H1 (cell line): ENCODE results near the gene CD84. TPM values are rescaled to one million over a fixed set of nuclear protein-coding genes. Genes with fewer than 3 reads are reported as not detected.

ENCODE experiments used
- CTCF ChIA-PET: fragments of 300-600 bp; sonication (Branson Sonifier 250); formaldehyde crosslinking; loops from one replicate; lab custom pipeline; 2021; ENCODE audit not compliant: partially characterized antibody; lab: Charles Lee
- POLR2A ChIA-PET: fragments of 300-600 bp; sonication (Branson Sonifier 250); formaldehyde crosslinking; loops from one replicate; lab custom pipeline; 2021; ENCODE audit warnings: inconsistent platforms; ENCODE audit not compliant: partially characterized antibody; lab: Charles Lee
- DNase-seq, 2 experiments: peaks; one replicate each; pipeline versions ENCODE4 v3.0.0 to v3.0.0-alpha.2; 2010 to 2022; ENCODE audit warnings: low spot score in 2 of 2, low read depth in 1 of 2, mixed read lengths in 1 of 2
- FAIRE-seq: peaks from 2 replicates; lab custom pipeline; 2011; peaks lifted over from hg19 to GRCh38; lab: Jason Lieb, UNC
- H2AFZ ChIP-seq: 2 replicates; pipeline ENCODE4 v1.8.1; 2012; ENCODE audit warnings: low read length, inconsistent platforms
- H2AK5ac ChIP-seq: 2 replicates; pipeline ENCODE4 v1.6.1; 2013; ENCODE audit warnings: low read depth, low read length
- H2BK120ac ChIP-seq: replicated peaks from 2 replicates; pipeline ENCODE3; 2013; ENCODE audit warnings: low read depth, low read length, inconsistent platforms
- H2BK12ac ChIP-seq: 2 replicates; pipeline ENCODE4 v1.6.1; 2013; ENCODE audit warnings: low read depth, low read length
- H2BK15ac ChIP-seq: 2 replicates; pipeline ENCODE4 v1.6.1; 2013; ENCODE audit warnings: low read length
- H2BK20ac ChIP-seq: 2 replicates; pipeline ENCODE4 v1.6.1; 2013; ENCODE audit warnings: low read length
- H2BK5ac ChIP-seq: 2 replicates; pipeline ENCODE4 v1.6.1; 2013; ENCODE audit warnings: low read depth, low read length
- H3K14ac ChIP-seq: 2 replicates; pipeline ENCODE4 v1.6.1; 2013; ENCODE audit warnings: inconsistent platforms; ENCODE audit not compliant: insufficient read length
- H3K18ac ChIP-seq: 2 replicates; pipeline ENCODE4 v1.6.1; 2013; ENCODE audit warnings: low read length; ENCODE audit errors: extremely low read depth
- H3K23ac ChIP-seq: 2 replicates; pipeline ENCODE4 v1.6.1; 2013; ENCODE audit warnings: inconsistent platforms; ENCODE audit not compliant: insufficient read length
- H3K23me2 ChIP-seq: 2 replicates; pipeline ENCODE4 v1.6.1; 2013; ENCODE audit warnings: low read depth, low read length
- H3K27ac ChIP-seq: 2 replicates; pipeline ENCODE4 v1.6.1; 2011; ENCODE audit warnings: low read depth, low read length, inconsistent platforms
- H3K27me3 ChIP-seq, 4 experiments: replicated peaks in 1 of 4; 1 replicate in 1 of 4; 2 replicates in 3 of 4; pipeline versions ENCODE4 v1.6.1 to v1.8.1; 2011 to 2013; ENCODE audit warnings: low read length in 3 of 4, mild to moderate bottlenecking in 3 of 4, inconsistent platforms in 2 of 4, mixed read lengths in 2 of 4, moderate library complexity in 1 of 4; ENCODE audit not compliant: control insufficient read depth in 3 of 4, insufficient read depth in 3 of 4; ENCODE audit errors: extremely low read depth in 1 of 4
- H3K36me3 ChIP-seq, 4 experiments: 2 replicates each; pipeline versions ENCODE4 v1.6.1 to v1.8.1; 2011 to 2013; ENCODE audit warnings: mild to moderate bottlenecking in 4 of 4, low read length in 3 of 4, moderate library complexity in 2 of 4, control low read depth in 1 of 4, inconsistent platforms in 1 of 4; ENCODE audit not compliant: insufficient read depth in 4 of 4, control insufficient read depth in 2 of 4
- H3K4ac ChIP-seq: replicated peaks from 2 replicates; pipeline ENCODE3; 2013; ENCODE audit warnings: low read length, low read depth, mixed read lengths, inconsistent platforms; ENCODE audit not compliant: insufficient read length
- H3K4me1 ChIP-seq, 4 experiments: replicated peaks in 1 of 4; 1 replicate in 1 of 4; 2 replicates in 3 of 4; pipeline versions ENCODE4 v1.6.1 to v1.8.1; 2011 to 2013; ENCODE audit warnings: low read length in 3 of 4, inconsistent platforms in 2 of 4, mixed read lengths in 1 of 4; ENCODE audit not compliant: insufficient read depth in 4 of 4, control insufficient read depth in 3 of 4
- H3K4me2 ChIP-seq, 2 experiments: 2 replicates each; pipeline versions ENCODE4 v1.6.1 to v1.8.1; 2011 to 2013; ENCODE audit warnings: low read depth in 2 of 2, low read length in 2 of 2, control low read depth in 1 of 2, inconsistent platforms in 1 of 2, mild to moderate bottlenecking in 1 of 2; ENCODE audit not compliant: insufficient read depth in 1 of 2
- H3K4me3 ChIP-seq, 4 experiments: fragments of 200-600, 300-600 bp in 1 of 4; sonication (generic), shearing (Covaris generic), sonication (Bioruptor Twin) in 1 of 4; 2 replicates each; pipeline versions ENCODE4 v1.5.1 to v1.8.1; 2011 to 2016; ENCODE audit warnings: low read length in 4 of 4, low read depth in 3 of 4, control low read depth in 2 of 4, inconsistent platforms in 2 of 4, mild to moderate bottlenecking in 2 of 4, mixed read lengths in 1 of 4, moderate library complexity in 1 of 4; ENCODE audit not compliant: insufficient read depth in 2 of 4; ENCODE audit errors: extremely low read depth in 1 of 4
- H3K56ac ChIP-seq: replicated peaks from 2 replicates; pipeline ENCODE3; 2013; ENCODE audit warnings: low read depth, mild to moderate bottlenecking, mixed read lengths, low read length, inconsistent platforms; ENCODE audit not compliant: insufficient read length
- H3K79me1 ChIP-seq: 2 replicates; pipeline ENCODE4 v1.6.1; 2013; ENCODE audit warnings: low read depth, low read length, control low read depth
- H3K79me2 ChIP-seq, 2 experiments: 2 replicates each; pipeline versions ENCODE4 v1.6.1 to v1.8.1; 2012 to 2013; ENCODE audit warnings: low read length in 2 of 2, mild to moderate bottlenecking in 2 of 2, inconsistent platforms in 1 of 2; ENCODE audit not compliant: insufficient read depth in 2 of 2, control insufficient read depth in 1 of 2
- H3K9ac ChIP-seq, 4 experiments: replicated peaks in 1 of 4; 1 replicate in 1 of 4; 2 replicates in 3 of 4; pipeline versions ENCODE4 v1.6.1 to v1.8.1; 2011 to 2013; ENCODE audit warnings: low read depth in 3 of 4, low read length in 3 of 4, control low read depth in 2 of 4, mild to moderate bottlenecking in 2 of 4, moderate library complexity in 2 of 4, inconsistent platforms in 1 of 4; ENCODE audit errors: extremely low read depth in 1 of 4
- H3K9me3 ChIP-seq, 2 experiments: 2 replicates each; pipeline versions ENCODE4 v1.6.1 to v1.8.1; 2012 to 2013; ENCODE audit warnings: mild to moderate bottlenecking in 2 of 2, moderate library complexity in 2 of 2, control low read depth in 1 of 2, inconsistent platforms in 1 of 2, low read depth in 1 of 2, low read length in 1 of 2, mixed read lengths in 1 of 2; ENCODE audit not compliant: insufficient read depth in 2 of 2
- H4K20me1 ChIP-seq, 2 experiments: replicated peaks in 1 of 2; 2 replicates each; pipeline versions ENCODE3 to v1.8.1; 2011 to 2013; ENCODE audit warnings: inconsistent platforms in 2 of 2, low read length in 2 of 2, mild to moderate bottlenecking in 1 of 2; ENCODE audit not compliant: insufficient read depth in 2 of 2, control insufficient read depth in 1 of 2
- H4K5ac ChIP-seq: 2 replicates; pipeline ENCODE4 v1.6.1; 2013; ENCODE audit warnings: low read length, low read depth, mixed read lengths, inconsistent platforms; ENCODE audit not compliant: insufficient read length
- H4K8ac ChIP-seq: 2 replicates; pipeline ENCODE4 v1.8.0; 2013; ENCODE audit warnings: mild to moderate bottlenecking, moderate library complexity, low read length, inconsistent platforms; ENCODE audit not compliant: insufficient read depth; ENCODE audit errors: extremely low read depth
- H4K91ac ChIP-seq: replicated peaks from 2 replicates; pipeline ENCODE3; 2013; ENCODE audit warnings: low read length, mixed read lengths, inconsistent platforms; ENCODE audit not compliant: insufficient read length
- CBX5 ChIP-seq: fragments of 300-800, 300-1000 bp; sonication (generic); IDR thresholded peaks from 2 replicates; pipeline ENCODE4 v1.7.1; 2016; ENCODE audit warnings: antibody characterized with exemption, low read length, low read depth
- CEBPB ChIP-seq: IDR thresholded peaks from 2 replicates; pipeline ENCODE4 v1.6.1; 2012; ENCODE audit warnings: low read depth, low read length
- CHD1 ChIP-seq: IDR thresholded peaks from 2 replicates; pipeline ENCODE4 v1.6.1; 2012; ENCODE audit warnings: low read depth, low read length, improper control_type of control experiment
- FOSL1 ChIP-seq: IDR thresholded peaks from 2 replicates; pipeline ENCODE4 v1.6.1; 2011; ENCODE audit warnings: mild to moderate bottlenecking, low read depth, low read length, moderate library complexity; ENCODE audit not compliant: insufficient read depth
- GABPA ChIP-seq: IDR thresholded peaks from 2 replicates; pipeline ENCODE4 v1.6.1; 2011; ENCODE audit warnings: mild to moderate bottlenecking, low read length, moderate library complexity, borderline replicate concordance; ENCODE audit not compliant: insufficient read depth
- JUN ChIP-seq: IDR thresholded peaks from 2 replicates; pipeline ENCODE4 v1.6.1; 2011; ENCODE audit warnings: low read depth, mild to moderate bottlenecking, improper control_type of control experiment, low read length
- KDM5A ChIP-seq: fragments of 200-600 bp; IDR thresholded peaks from 2 replicates; pipeline ENCODE4 v1.7.1; 2012; ENCODE audit warnings: mild to moderate bottlenecking, low read length, inconsistent platforms, mixed read lengths
- MAX ChIP-seq: IDR thresholded peaks from 2 replicates; pipeline ENCODE4 v1.6.1; 2012; ENCODE audit warnings: inconsistent platforms
- NANOG ChIP-seq: IDR thresholded peaks from 2 replicates; pipeline ENCODE4 v1.6.1; 2011; ENCODE audit warnings: low read length, low read depth, mild to moderate bottlenecking, inconsistent platforms; ENCODE audit not compliant: insufficient read depth, poor library complexity, severe bottlenecking
- RNF2 ChIP-seq: fragments of 200-900, 300-1000 bp; sonication (generic); IDR thresholded peaks from 2 replicates; pipeline ENCODE4 v1.7.1; 2016; ENCODE audit warnings: borderline replicate concordance, low read depth, mild to moderate bottlenecking, antibody characterized with exemption, low read length; ENCODE audit not compliant: poor library complexity, severe bottlenecking; ENCODE audit errors: missing control alignments
- SP1 ChIP-seq: IDR thresholded peaks from 2 replicates; pipeline ENCODE4 v1.6.1; 2011; ENCODE audit warnings: low read depth, low read length
- SP2 ChIP-seq: IDR thresholded peaks from 2 replicates; pipeline ENCODE4 v1.6.1; 2012; ENCODE audit warnings: mild to moderate bottlenecking, low read length, inconsistent platforms
- SP4 ChIP-seq: IDR thresholded peaks from 2 replicates; pipeline ENCODE4 v1.6.1; 2012; ENCODE audit warnings: low read length, inconsistent platforms
- TAF1 ChIP-seq: IDR thresholded peaks from 2 replicates; pipeline ENCODE4 v1.6.1; 2011; ENCODE audit warnings: mild to moderate bottlenecking, low read depth, low read length
- WGBS, 2 experiments: shearing (Covaris generic) in 1 of 2; methylation state at CpG; one replicate each; pipeline versions ENCODE4 v1.1.6 to v1.1.7; 2013 to 2015; ENCODE audit warnings: low lambda C conversion rate in 2 of 2, mixed read lengths in 2 of 2, inconsistent platforms in 1 of 2, low coverage in 1 of 2, missing lambda C conversion rate in 1 of 2; ENCODE audit not compliant: insufficient replicate concordance in 2 of 2, insufficient coverage in 1 of 2, insufficient read length in 1 of 2; ENCODE audit errors: extremely low coverage in 1 of 2, missing lambda C conversion rate in 1 of 2; 5-methylcytosine and 5-hydroxymethylcytosine counted together
- polyA plus RNA-seq, 7 experiments: library from polyadenylated mRNA; depleted of rRNA in 3 of 7; stranded (reverse) in 5 of 7; unstranded in 2 of 7; fragments of >200 nt in 5 of 7; fragments of 200-250 nt in 2 of 7; gene quantifications; 1 replicate in 5 of 7; 2 replicates in 1 of 7; 4 replicates in 1 of 7; pipeline versions ENCODE4 v1.2.1 to v1.2.3, GENCODE V29; 2011 to 2013; ENCODE audit warnings: missing spikeins in 2 of 7, mixed read lengths in 2 of 7
- total RNA-seq: library from RNA; stranded (reverse); fragmentation: NEBNext Ultra II Directional; extraction: Animal tissue kit (Norgen Biotek cat#: 25700); gene quantifications from 2 replicates; pipeline ENCODE4 v1.2.1, GENCODE V29; 2021

CD84 gene
- total and polyA plus RNA-seq, 2 of the 8 experiments (the other 6 are each of a cell fraction or from before 2014, with no cell fraction given), result not detected

- no peak overlapping the region for H2AK5ac ChIP-seq
- no peak overlapping the region for H3K56ac ChIP-seq
- no peak overlapping the region for H3K23ac ChIP-seq
- H3K27me3 ChIP-seq, result no peaks in the 10 kb centered on the region
- H3K4me2 ChIP-seq, result no peak overlapping the region
- H4K5ac ChIP-seq, result no peak overlapping the region
- DNase-seq (no peak), FAIRE-seq (no peak)
- CTCF ChIA-PET, result interaction anchor here (0.8 to 1.0 kb wide), 4 partner anchors 8 to 164 kb away, joined by 3 read pairs; no protein-coding TSS in a partner anchor
- H2BK12ac ChIP-seq, result no peak overlapping the region
- no peak overlapping the region for H2BK5ac ChIP-seq
- H4K91ac ChIP-seq, result no peak overlapping the region
- H2BK120ac ChIP-seq, result no peak overlapping the region
- no peaks in the 10 kb centered on the region for H4K20me1 ChIP-seq
- H3K14ac ChIP-seq, result no peak overlapping the region
- no peak overlapping the region for H3K18ac ChIP-seq
- H4K8ac ChIP-seq, result no peak overlapping the region
- H3K4ac ChIP-seq, result no peak overlapping the region
- H3K79me1 ChIP-seq, result no peaks in the 10 kb centered on the region
- TF ChIP-seq KDM5A (no peak), SP2 (no peak), JUN (no peak), FOSL1 (no peak), CHD1 (no peak), SP4 (no peak), RNF2 (no peak), GABPA (no peak), CEBPB (no peak), MAX (no peak), TAF1 (no peak), CBX5 (no peak), SP1 (no peak), NANOG (no peak)
- H2AFZ ChIP-seq, result no peak overlapping the region
- no peaks in the 10 kb centered on the region for H3K9me3 ChIP-seq
- POLR2A ChIA-PET, result interaction anchor here (0.5 kb wide), 1 partner anchor 228 kb away, joined by 3 read pairs; no protein-coding TSS in a partner anchor
- H2BK15ac ChIP-seq, result no peak overlapping the region
- H3K9ac ChIP-seq, result no peak overlapping the region
- no peaks in the 10 kb centered on the region for H3K4me1 ChIP-seq
- H3K27ac ChIP-seq, result no peak overlapping the region
- H2BK20ac ChIP-seq, result no peak overlapping the region
- 86% methylated on average over 1 of the region's 1 CpG; no CpG with 5 or more reads in 1 of the 2 experiments for WGBS, 2 experiments
- H3K36me3 ChIP-seq, result no peaks in the 10 kb centered on the region
- H3K23me2 ChIP-seq, result no peaks in the 10 kb centered on the region; the same call in 1 of the 2 replicates
- no peaks in the 10 kb centered on the region for H3K79me2 ChIP-seq
- no peak overlapping the region for H3K4me3 ChIP-seq
Measured at GRCh38 chr1:160590488-160590887, 11.2 kb upstream of the CD84 start.
